Keratinocyte (primary cell): ENCODE results near the gene PIK3CG. TPM values are rescaled to one million over a fixed set of nuclear protein-coding genes. Genes with fewer than 3 reads are reported as not detected.

Experiments used
- DNase-seq: peaks from one replicate; pipeline ENCODE4 v3.0.0-alpha.2; 2011; ENCODE audit warnings: low read depth, missing footprints, low spot score
- FAIRE-seq: peaks from 2 replicates; lab custom pipeline; 2011; peaks lifted over from hg19 to GRCh38; lab: Jason Lieb, UNC
- H2AFZ ChIP-seq: 2 replicates; pipeline ENCODE4 v1.6.0; 2012; ENCODE audit warnings: low read length, control low read depth, inconsistent platforms; ENCODE audit not compliant: control insufficient read depth
- H3K27ac ChIP-seq: 2 replicates; pipeline ENCODE4 v1.5.1; 2011; ENCODE audit warnings: low read length; ENCODE audit not compliant: control insufficient read depth, insufficient read depth
- H3K27me3 ChIP-seq: 3 replicates; pipeline ENCODE4 v1.6.0; 2011; ENCODE audit warnings: low read length; ENCODE audit not compliant: control insufficient read depth, insufficient read depth; ENCODE audit errors: extremely low read depth
- H3K36me3 ChIP-seq, 2 experiments: 2 replicates in 1 of 2; 3 replicates in 1 of 2; pipeline ENCODE4 v1.5.1; 2011; ENCODE audit warnings: low read length in 2 of 2, mild to moderate bottlenecking in 1 of 2; ENCODE audit not compliant: control insufficient read depth in 2 of 2, insufficient read depth in 2 of 2; ENCODE audit errors: extremely low read depth in 1 of 2
- H3K4me1 ChIP-seq: 3 replicates; pipeline ENCODE4 v1.5.1; 2011; ENCODE audit warnings: low read length; ENCODE audit not compliant: control insufficient read depth, insufficient read depth; ENCODE audit errors: extremely low read depth
- H3K4me2 ChIP-seq: 3 replicates; pipeline ENCODE4 v1.6.0; 2011; ENCODE audit warnings: low read depth, low read length; ENCODE audit not compliant: control insufficient read depth, insufficient read depth; ENCODE audit errors: extremely low read depth
- H3K4me3 ChIP-seq, 3 experiments: fragments of 200-600 bp in 1 of 3; sonication (generic) in 1 of 3; 2 replicates in 2 of 3; 3 replicates in 1 of 3; pipeline ENCODE4 v1.5.1; 2011 to 2016; ENCODE audit warnings: low read length in 3 of 3, mild to moderate bottlenecking in 3 of 3, control low read depth in 2 of 3, inconsistent platforms in 1 of 3, low read depth in 1 of 3, mixed read lengths in 1 of 3, mixed run types in 1 of 3, moderate library complexity in 1 of 3; ENCODE audit not compliant: control insufficient read depth in 2 of 3, insufficient read depth in 2 of 3; ENCODE audit errors: extremely low read depth in 1 of 3
- H3K79me2 ChIP-seq: 2 replicates; pipeline ENCODE4 v1.6.0; 2012; ENCODE audit warnings: low read length; ENCODE audit not compliant: control insufficient read depth, insufficient read depth
- H3K9ac ChIP-seq: 3 replicates; pipeline ENCODE4 v1.6.0; 2011; ENCODE audit warnings: low read length; ENCODE audit not compliant: control insufficient read depth, insufficient read depth; ENCODE audit errors: extremely low read depth
- H3K9me1 ChIP-seq: 3 replicates; pipeline ENCODE4 v1.6.0; 2011; ENCODE audit warnings: low read length; ENCODE audit not compliant: control insufficient read depth, insufficient read depth; ENCODE audit errors: extremely low read depth
- H3K9me3 ChIP-seq: 2 replicates; pipeline ENCODE4 v1.5.1; 2012; ENCODE audit warnings: low read depth, low read length; ENCODE audit not compliant: control insufficient read depth
- H4K20me1 ChIP-seq: 3 replicates; pipeline ENCODE4 v1.6.0; 2011; ENCODE audit warnings: low read length; ENCODE audit not compliant: control insufficient read depth, insufficient read depth; ENCODE audit errors: extremely low read depth
- EZH2 ChIP-seq: IDR thresholded peaks from one replicate; pipeline ENCODE4 v1.6.1; 2012; ENCODE audit warnings: inconsistent platforms, mild to moderate bottlenecking, low read length, moderate library complexity
- dilution Hi-C: fragments of 300-500 bp; cut with MboI; formaldehyde crosslinking; loops from one replicate; pipeline ENCODE4 v1.7.0; 2020; ENCODE audit warnings: low sequenced_read_pairs; ENCODE audit not compliant: extremely low pct_ligation_motif_present
- polyA plus RNA-seq, 5 experiments: library from polyadenylated mRNA; depleted of rRNA in 3 of 5; stranded (reverse) in 3 of 5; stranded (forward) in 1 of 5; unstranded in 1 of 5; fragments of >200 nt; gene quantifications; 1 replicate in 1 of 5; 2 replicates in 3 of 5; 3 replicates in 1 of 5; pipeline versions ENCODE4 v1.2.1 to v1.2.3, GENCODE V29; 2011 to 2012; ENCODE audit warnings: missing spikeins in 2 of 5, low read depth in 1 of 5, low replicate concordance in 1 of 5
- TF ChIP-seq, protein P1 (sequence below), 3 experiments: IDR thresholded peaks in 1 of 3; conservative IDR thresholded peaks in 1 of 3; optimal IDR thresholded peaks in 1 of 3; 2 replicates in 2 of 3; 3 replicates in 1 of 3; pipeline versions ENCODE3 to v1.5.1; 2011; ENCODE audit warnings: low read length in 3 of 3, mild to moderate bottlenecking in 3 of 3, moderate library complexity in 2 of 3, control low read depth in 1 of 3, inconsistent platforms in 1 of 3; ENCODE audit not compliant: insufficient read depth in 2 of 3; ENCODE audit errors: extremely low read depth in 1 of 3

The PIK3CG gene
- polyA plus RNA-seq, 1 donor (not counting 4 experiments of a cell fraction or from before 2014, with no cell fraction given), result not detected

- no peak overlapping the region for H2AFZ ChIP-seq
- no peaks in the 10 kb centered on the region for H3K27me3 ChIP-seq
- TF ChIP-seq EZH2, result no peak
- TF ChIP-seq, protein P1, sequence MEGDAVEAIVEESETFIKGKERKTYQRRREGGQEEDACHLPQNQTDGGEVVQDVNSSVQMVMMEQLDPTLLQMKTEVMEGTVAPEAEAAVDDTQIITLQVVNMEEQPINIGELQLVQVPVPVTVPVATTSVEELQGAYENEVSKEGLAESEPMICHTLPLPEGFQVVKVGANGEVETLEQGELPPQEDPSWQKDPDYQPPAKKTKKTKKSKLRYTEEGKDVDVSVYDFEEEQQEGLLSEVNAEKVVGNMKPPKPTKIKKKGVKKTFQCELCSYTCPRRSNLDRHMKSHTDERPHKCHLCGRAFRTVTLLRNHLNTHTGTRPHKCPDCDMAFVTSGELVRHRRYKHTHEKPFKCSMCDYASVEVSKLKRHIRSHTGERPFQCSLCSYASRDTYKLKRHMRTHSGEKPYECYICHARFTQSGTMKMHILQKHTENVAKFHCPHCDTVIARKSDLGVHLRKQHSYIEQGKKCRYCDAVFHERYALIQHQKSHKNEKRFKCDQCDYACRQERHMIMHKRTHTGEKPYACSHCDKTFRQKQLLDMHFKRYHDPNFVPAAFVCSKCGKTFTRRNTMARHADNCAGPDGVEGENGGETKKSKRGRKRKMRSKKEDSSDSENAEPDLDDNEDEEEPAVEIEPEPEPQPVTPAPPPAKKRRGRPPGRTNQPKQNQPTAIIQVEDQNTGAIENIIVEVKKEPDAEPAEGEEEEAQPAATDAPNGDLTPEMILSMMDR (optimal IDR thresholded peaks at IDR 0.05 in 1 of 3, IDR thresholded peaks at IDR 0.05 in 1 of 3, conservative IDR thresholded peaks at IDR 0.05 in 1 of 3; ENCODE audit: extremely low read depth in 1 of 3, insufficient read depth in 2 of 3, low read length in 3 of 3), result no peak
- no peaks in the 10 kb centered on the region for H3K36me3 ChIP-seq
- no peak overlapping the region for H3K9ac ChIP-seq
- FAIRE-seq, result no peak
- H3K9me3 ChIP-seq, result no peaks in the 10 kb centered on the region
- no peak for DNase-seq
- H4K20me1 ChIP-seq, result no peaks in the 10 kb centered on the region
- dilution Hi-C loops, result no loop called here
- no peak overlapping the region for H3K27ac ChIP-seq
- no peaks in the 10 kb centered on the region for H3K9me1 ChIP-seq
- H3K4me2 ChIP-seq, result no peak overlapping the region
- H3K79me2 ChIP-seq, result no peaks in the 10 kb centered on the region
- H3K4me3 ChIP-seq, result no peak overlapping the region
- H3K4me1 ChIP-seq, result no peaks in the 10 kb centered on the region
Observed at GRCh38 chr7:106944035-106944665, 79.1 kb downstream of the PIK3CG start.

GRCh38 chr7:106947244-106947728 is 82.2 kb downstream of the PIK3CG start:
- H2AFZ ChIP-seq, result no peak overlapping the region
- no peak overlapping the region for H3K9ac ChIP-seq
- peak; percentile 13 for DNase-seq
- H3K27me3 ChIP-seq, result no peaks in the 10 kb centered on the region
- no peaks in the 10 kb centered on the region for H3K4me1 ChIP-seq
- dilution Hi-C loops, result no loop called here
- no peak for FAIRE-seq
- H4K20me1 ChIP-seq, result no peaks in the 10 kb centered on the region
- no peak for TF ChIP-seq EZH2
- TF ChIP-seq, protein P1 (optimal IDR thresholded peaks at IDR 0.05 in 1 of 3, IDR thresholded peaks at IDR 0.05 in 1 of 3, conservative IDR thresholded peaks at IDR 0.05 in 1 of 3; ENCODE audit: extremely low read depth in 1 of 3, insufficient read depth in 2 of 3, low read length in 3 of 3), result peak; percentile 46 to 48 (median 48)
- H3K4me2 ChIP-seq, result no peak overlapping the region
- H3K27ac ChIP-seq, result no peak overlapping the region
- no peaks in the 10 kb centered on the region for H3K9me1 ChIP-seq
- no peaks in the 10 kb centered on the region for H3K9me3 ChIP-seq
- no peaks in the 10 kb centered on the region for H3K36me3 ChIP-seq
- no peaks in the 10 kb centered on the region for H3K79me2 ChIP-seq
- H3K4me3 ChIP-seq, result no peak overlapping the region
